Retina (tissue), 1 donor: ENCODE data around the gene MSS51.
"Not testable (repeated sequence)": the region's sequence is repeated elsewhere in the genome, so short reads cannot be mapped to it uniquely, and the experiment has no call there.

Experiments
- DNase-seq: peaks from one replicate; pipeline ENCODE4 v3.0.0-alpha.2; 2016

Gene MSS51

GRCh38 chr10:73413528-73414229, 19.7 kb downstream of the MSS51 start, which contains the start of gene ANXA7:
Gene ANXA7 (minus strand): TSS chr10:73414058. CDS start chr10:73400856, 13,202 bp downstream.
- peak; percentile 93 for DNase-seq

- no peak for DNase-seq
Measured at GRCh38 chr10:73413108-73413527, 20.2 kb downstream of the MSS51 start.

- no peak for DNase-seq
Measured at GRCh38 chr10:73410897-73411296, 22.5 kb downstream of the MSS51 start.

GRCh38 chr10:73408978-73409521, 24.3 kb downstream of the MSS51 start:
- no peak for DNase-seq

- no peak for DNase-seq
Measured at GRCh38 chr10:73408061-73408460, 25.3 kb downstream of the MSS51 start.

- DNase-seq: no peak
Measured at GRCh38 chr10:73407495-73407894, 25.9 kb downstream of the MSS51 start.

- DNase-seq: no peak
Measured at GRCh38 chr10:73406846-73407245, 26.5 kb downstream of the MSS51 start.

GRCh38 chr10:73405556-73405955, 27.8 kb downstream of the MSS51 start:
- no peak for DNase-seq

- no peak for DNase-seq
Measured at GRCh38 chr10:73404690-73405089, 28.7 kb downstream of the MSS51 start.

GRCh38 chr10:73401636-73402035, 31.7 kb downstream of the MSS51 start:
- DNase-seq: no peak

GRCh38 chr10:73399063-73399462, 34.3 kb downstream of the MSS51 start:
- no peak for DNase-seq

GRCh38 chr10:73398024-73398423, 35.3 kb downstream of the MSS51 start:
- no peak for DNase-seq

GRCh38 chr10:73394325-73394724, 39.0 kb downstream of the MSS51 start:
- not testable (repeated sequence) for DNase-seq

- no peak for DNase-seq
Measured at GRCh38 chr10:73388228-73388627, 45.1 kb downstream of the MSS51 start.

- no peak for DNase-seq
Measured at GRCh38 chr10:73386583-73386982, 46.8 kb downstream of the MSS51 start.

- no peak for DNase-seq
Measured at GRCh38 chr10:73379064-73379748, 54.2 kb downstream of the MSS51 start.

- no peak for DNase-seq
Measured at GRCh38 chr10:73376679-73377078, 56.7 kb downstream of the MSS51 start.
